PC-3 (cell line): ENCODE measurements around the gene CD8A. TPM values are rescaled to one million over a fixed set of nuclear protein-coding genes. Genes with fewer than 3 reads are reported as not detected.

Source experiments
- ATAC-seq: fragments of 200-7000 bp; cut with Tn5 transposase; 2 replicates; pipeline ENCODE4 v1.9.1; 2020; ENCODE audit warnings: mild to moderate bottlenecking, moderate library complexity
- BruUV-seq: library from RNA; stranded (reverse); fragments of 400-500 nt; replicated peaks from 2 replicates; lab custom pipeline; 2021; lab: Mats Ljungman, UMichigan
- CTCF ChIA-PET: fragments of 300-600 bp; sonication (Branson Sonifier 250); formaldehyde crosslinking; loops from one replicate; lab custom pipeline; 2022; ENCODE audit warnings: antibody characterized with exemption; lab: Charles Lee
- POLR2A ChIA-PET: fragments of 300-600 bp; sonication (Branson Sonifier 250); formaldehyde crosslinking; loops from one replicate; lab custom pipeline; 2022; ENCODE audit warnings: antibody characterized with exemption; ENCODE audit not compliant: unreplicated experiment; lab: Charles Lee
- DNase-seq: peaks from one replicate; pipeline ENCODE4 v3.0.0-alpha.2; 2015
- H2AFZ ChIP-seq: fragments of 300-600 bp; sonication (generic); 2 replicates; pipeline ENCODE4 v1.6.0; 2016; ENCODE audit warnings: antibody characterized with exemption, low read length
- H3F3A ChIP-seq: fragments of 300-600 bp; sonication (generic); one replicate; pipeline ENCODE4 v1.6.0; 2017; ENCODE audit warnings: antibody characterized with exemption, low read length, control low read depth, mild to moderate bottlenecking; ENCODE audit not compliant: unreplicated experiment
- H3K27ac ChIP-seq: fragments of 300-600 bp; sonication (generic); 2 replicates; pipeline ENCODE4 v1.5.1; 2016; ENCODE audit warnings: mild to moderate bottlenecking, low read length
- H3K27me3 ChIP-seq: fragments of 300-600 bp; sonication (generic); 2 replicates; pipeline ENCODE4 v1.6.1; 2016; ENCODE audit warnings: low read length, mixed read lengths
- H3K36me3 ChIP-seq: fragments of 300-600 bp; sonication (generic); 2 replicates; pipeline ENCODE4 v1.6.1; 2016; ENCODE audit warnings: low read depth, mixed run types, low read length, mixed read lengths
- H3K4me1 ChIP-seq: fragments of 300-600 bp; sonication (generic); 2 replicates; pipeline ENCODE4 v1.5.1; 2016; ENCODE audit warnings: low read length; ENCODE audit not compliant: insufficient read depth
- H3K4me2 ChIP-seq: fragments of 300-600 bp; sonication (generic); 2 replicates; pipeline ENCODE4 v1.6.0; 2016; ENCODE audit warnings: low read length
- H3K4me3 ChIP-seq: fragments of 300-600 bp; sonication (generic); 2 replicates; pipeline ENCODE4 v1.5.1; 2016; ENCODE audit warnings: mild to moderate bottlenecking, low read length, mixed read lengths
- H3K79me2 ChIP-seq: fragments of 300-600 bp; sonication (generic); 2 replicates; pipeline ENCODE4 v1.6.1; 2017; ENCODE audit warnings: low read length, mixed read lengths
- H3K9ac ChIP-seq: fragments of 300-600 bp; sonication (generic); 2 replicates; pipeline ENCODE4 v1.6.0; 2016; ENCODE audit warnings: mild to moderate bottlenecking, low read length
- H3K9me2 ChIP-seq: fragments of 300-600 bp; sonication (generic); replicated peaks from 2 replicates; pipeline ENCODE4 v1.6.1; 2016; ENCODE audit warnings: mixed run types, low read length, mixed read lengths
- H3K9me3 ChIP-seq: fragments of 300-600 bp; sonication (generic); 2 replicates; pipeline ENCODE4 v1.6.1; 2016; ENCODE audit warnings: low read length, mixed read lengths
- H4K20me1 ChIP-seq: fragments of 300-600 bp; sonication (generic); 2 replicates; pipeline ENCODE4 v1.6.1; 2016; ENCODE audit warnings: low read length, mixed read lengths
- EZH2 ChIP-seq: fragments of 300-600 bp; sonication (generic); IDR thresholded peaks from one replicate; pipeline ENCODE4 v1.6.1; 2017; ENCODE audit warnings: antibody characterized with exemption, mild to moderate bottlenecking, low read length; ENCODE audit not compliant: unreplicated experiment
- EZH2phosphoT487 ChIP-seq: fragments of 300-600 bp; sonication (generic); IDR thresholded peaks from 2 replicates; pipeline ENCODE4 v1.6.1; 2018; ENCODE audit warnings: mild to moderate bottlenecking, antibody characterized with exemption, low read length, borderline replicate concordance
- intact Hi-C: fragments of 100-400 bp; cut with micrococcal nuclease; formaldehyde crosslinking; loops from 2 replicates; pipeline ENCODE4 v1.9.0; 2023
- total RNA-seq: library from RNA; depleted of rRNA; stranded (reverse); fragments of >200 nt; gene quantifications from 2 replicates; pipeline ENCODE4 v1.2.3, GENCODE V29; 2014
- TF ChIP-seq, protein P1 (sequence below): fragments of 300-600 bp; sonication (generic); conservative IDR thresholded peaks from 2 replicates; pipeline ENCODE4 v1.5.1; 2017; ENCODE audit warnings: antibody characterized with exemption, low read depth, mild to moderate bottlenecking, low read length

CD8A gene
- total RNA-seq, 1 experiment from 2014 or later, result 0.18 TPM

GRCh38 chr2:86788165-86788564 is 2.5 kb downstream of the CD8A start:
- H4K20me1 ChIP-seq, result no peaks in the 10 kb centered on the region
- no peak overlapping the region for H2AFZ ChIP-seq
- no peak overlapping the region for H3K4me3 ChIP-seq
- intact Hi-C loops, result no loop called here
- peaks cover 18% of the 10 kb centered on the region for H3K27me3 ChIP-seq
- no peak overlapping the region for H3K9ac ChIP-seq
- ChIA-PET POLR2A (no interaction called here), CTCF (no interaction called here)
- no peak for ATAC-seq
- H3K9me3 ChIP-seq, result no peaks in the 10 kb centered on the region
- no peak for TF ChIP-seq EZH2
- TF ChIP-seq, protein P1, sequence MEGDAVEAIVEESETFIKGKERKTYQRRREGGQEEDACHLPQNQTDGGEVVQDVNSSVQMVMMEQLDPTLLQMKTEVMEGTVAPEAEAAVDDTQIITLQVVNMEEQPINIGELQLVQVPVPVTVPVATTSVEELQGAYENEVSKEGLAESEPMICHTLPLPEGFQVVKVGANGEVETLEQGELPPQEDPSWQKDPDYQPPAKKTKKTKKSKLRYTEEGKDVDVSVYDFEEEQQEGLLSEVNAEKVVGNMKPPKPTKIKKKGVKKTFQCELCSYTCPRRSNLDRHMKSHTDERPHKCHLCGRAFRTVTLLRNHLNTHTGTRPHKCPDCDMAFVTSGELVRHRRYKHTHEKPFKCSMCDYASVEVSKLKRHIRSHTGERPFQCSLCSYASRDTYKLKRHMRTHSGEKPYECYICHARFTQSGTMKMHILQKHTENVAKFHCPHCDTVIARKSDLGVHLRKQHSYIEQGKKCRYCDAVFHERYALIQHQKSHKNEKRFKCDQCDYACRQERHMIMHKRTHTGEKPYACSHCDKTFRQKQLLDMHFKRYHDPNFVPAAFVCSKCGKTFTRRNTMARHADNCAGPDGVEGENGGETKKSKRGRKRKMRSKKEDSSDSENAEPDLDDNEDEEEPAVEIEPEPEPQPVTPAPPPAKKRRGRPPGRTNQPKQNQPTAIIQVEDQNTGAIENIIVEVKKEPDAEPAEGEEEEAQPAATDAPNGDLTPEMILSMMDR, result no peak
- TF ChIP-seq EZH2phosphoT487, result no peak
- no peaks in the 10 kb centered on the region for H3K79me2 ChIP-seq
- H3K4me1 ChIP-seq, result no peaks in the 10 kb centered on the region
- DNase-seq, result no peak
- no peaks in the 10 kb centered on the region for H3F3A ChIP-seq
- no peaks in the 10 kb centered on the region for H3K9me2 ChIP-seq
- no peak overlapping the region for H3K4me2 ChIP-seq
- no peaks in the 10 kb centered on the region for H3K36me3 ChIP-seq
- no TSS peak for BruUV-seq
- H3K27ac ChIP-seq, result no peak overlapping the region

GRCh38 chr2:86787736-86788135 is 3.0 kb downstream of the CD8A start:
- no peaks in the 10 kb centered on the region for H3K79me2 ChIP-seq
- no peak overlapping the region for H3K4me2 ChIP-seq
- no TSS peak for BruUV-seq
- no peak for TF ChIP-seq EZH2phosphoT487
- no peak for TF ChIP-seq EZH2
- TF ChIP-seq, protein P1, result no peak
- H3K4me3 ChIP-seq, result no peak overlapping the region
- no peak for ATAC-seq
- no peaks in the 10 kb centered on the region for H4K20me1 ChIP-seq
- DNase-seq, result no peak
- no peaks in the 10 kb centered on the region for H3K9me3 ChIP-seq
- no peaks in the 10 kb centered on the region for H3K4me1 ChIP-seq
- H3F3A ChIP-seq, result no peaks in the 10 kb centered on the region
- no peak overlapping the region for H2AFZ ChIP-seq
- intact Hi-C loops, result no loop called here
- POLR2A ChIA-PET, result no interaction called here
- H3K9me2 ChIP-seq, result no peaks in the 10 kb centered on the region
- CTCF ChIA-PET, result no interaction called here
- no peak overlapping the region for H3K27ac ChIP-seq
- H3K9ac ChIP-seq, result no peak overlapping the region
- H3K27me3 ChIP-seq, result peaks cover 18% of the 10 kb centered on the region
- no peaks in the 10 kb centered on the region for H3K36me3 ChIP-seq

DNA sequence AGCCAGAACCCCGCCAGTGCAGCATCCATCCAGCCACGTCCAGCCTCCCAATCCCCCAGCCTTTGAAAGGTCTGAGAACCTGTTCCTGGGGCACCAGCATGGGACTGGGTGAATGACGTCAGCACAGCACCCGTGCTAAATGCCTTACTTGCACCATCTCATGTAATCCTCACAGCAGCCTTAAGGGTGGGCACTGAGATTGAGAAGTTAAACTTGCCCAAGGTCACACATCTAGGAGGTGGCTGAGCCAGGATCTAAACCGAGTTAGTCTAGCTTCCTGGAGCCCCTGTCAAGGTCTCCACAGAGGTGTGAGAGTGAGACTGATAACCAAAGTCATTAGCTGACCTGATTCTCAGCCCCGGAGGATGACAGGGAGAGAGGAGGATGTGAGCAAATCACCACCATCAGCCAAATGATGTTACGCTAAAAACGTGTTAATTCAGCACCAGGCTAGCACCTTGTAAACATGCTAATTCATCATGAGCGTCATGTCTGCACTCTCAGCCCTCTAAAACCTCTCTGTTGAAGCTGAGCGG is 4.6 kb downstream of the CD8A start:
- Histone ChIP-seq H3K36me3 (no peaks in the 10 kb centered on the region), H3K4me2 (no peak overlapping the region), H3K4me1 (no peaks in the 10 kb centered on the region), H4K20me1 (no peaks in the 10 kb centered on the region), H3K27ac (no peak overlapping the region), H3K79me2 (no peaks in the 10 kb centered on the region), H3K9ac (no peak overlapping the region), H3F3A (no peaks in the 10 kb centered on the region), H3K9me2 (no peaks in the 10 kb centered on the region), H2AFZ (no peak overlapping the region), H3K4me3 (no peak overlapping the region), H3K9me3 (no peaks in the 10 kb centered on the region), H3K27me3 (peaks cover 12% of the 10 kb centered on the region)
- ATAC-seq (no peak), DNase-seq (no peak)
- TF ChIP-seq, protein P1, result no peak
- TF ChIP-seq EZH2, result no peak
- no peak for TF ChIP-seq EZH2phosphoT487
- POLR2A ChIA-PET, result no interaction called here
- intact Hi-C loops, result no loop called here
- BruUV-seq, result no TSS peak
- CTCF ChIA-PET, result no interaction called here
